K562 (cell line): ENCODE measurements around the gene UNC5B. TPM values are rescaled to one million over a fixed set of nuclear protein-coding genes. Genes with fewer than 3 reads are reported as not detected.

Source experiments
- ATAC-seq: fragments of 200-7000 bp; cut with Tn5 transposase; 3 replicates; pipeline ENCODE4 v1.9.1; 2020; ENCODE audit warnings: moderate library complexity
- BruUV-seq: library from RNA; stranded (reverse); fragments of 400-500 nt; replicated peaks from 2 replicates; lab custom pipeline; 2021; lab: Mats Ljungman, UMichigan
- CTCF ChIA-PET: fragments of 300-600 bp; formaldehyde crosslinking; extraction: SDS; loops from one replicate; lab custom pipeline; 2021; ENCODE audit warnings: low intra/inter-chr PET ratio; lab: Yijun Ruan, JAX
- POLR2A ChIA-PET: fragments of 300-600, 350-650 bp; sonication (Branson Sonifier 250); formaldehyde crosslinking; extraction: SDS; loops from one replicate; lab custom pipeline; 2021; ENCODE audit warnings: antibody characterized with exemption, inconsistent platforms; lab: Yijun Ruan, JAX
- DNase-seq, 4 experiments: peaks; one replicate each; pipeline versions ENCODE4 v3.0.0 to v3.0.0-alpha.2; 2011 to 2018; ENCODE audit warnings: low spot score in 3 of 4, mixed read lengths in 3 of 4; ENCODE audit errors: extremely low read depth in 1 of 4
- FAIRE-seq: peaks from 2 replicates; lab custom pipeline; 2011; peaks lifted over from hg19 to GRCh38; lab: Jason Lieb, UNC
- H2AFZ ChIP-seq: 2 replicates; pipeline ENCODE4 v1.6.0; 2011; ENCODE audit warnings: low read depth, low read length, control low read depth, inconsistent platforms
- H3K27ac ChIP-seq: fragments of 200-600 bp; 3 replicates; pipeline ENCODE4 v1.8.0; 2011; ENCODE audit warnings: low read depth, mild to moderate bottlenecking, control low read depth, inconsistent platforms, low read length, moderate library complexity, mixed read lengths; ENCODE audit errors: extremely low read depth
- H3K27me3 ChIP-seq, 2 experiments: fragments of 300-600 bp in 1 of 2; 2 replicates in 1 of 2; 3 replicates in 1 of 2; pipeline versions ENCODE4 v1.6.0 to v1.8.0; 2011; ENCODE audit warnings: inconsistent platforms in 2 of 2, low read length in 2 of 2, mild to moderate bottlenecking in 1 of 2, mixed read lengths in 1 of 2, moderate library complexity in 1 of 2; ENCODE audit not compliant: control insufficient read depth in 2 of 2, insufficient read depth in 2 of 2
- H3K36me3 ChIP-seq: fragments of 300-600 bp; 3 replicates; pipeline ENCODE4 v1.8.0; 2011; ENCODE audit warnings: mild to moderate bottlenecking, low read length, inconsistent platforms; ENCODE audit not compliant: control insufficient read depth, insufficient read depth
- H3K4me1 ChIP-seq, 2 experiments: fragments of 200-600 bp in 1 of 2; replicated peaks in 1 of 2; 2 replicates in 1 of 2; 3 replicates in 1 of 2; pipeline versions ENCODE4 v1.5.1 to v1.8.0; 2011; ENCODE audit warnings: inconsistent platforms in 2 of 2, low read length in 2 of 2, mild to moderate bottlenecking in 1 of 2, mixed read lengths in 1 of 2, moderate library complexity in 1 of 2; ENCODE audit not compliant: control insufficient read depth in 2 of 2, insufficient read depth in 2 of 2
- H3K4me2 ChIP-seq: 2 replicates; pipeline ENCODE4 v1.6.1; 2011; ENCODE audit warnings: low read length, control low read depth, inconsistent platforms, mixed read lengths; ENCODE audit not compliant: insufficient read depth
- H3K4me3 ChIP-seq: fragments of 200-600 bp; sonication (generic), shearing (Covaris generic); 2 replicates; pipeline ENCODE4 v1.5.1; 2016; ENCODE audit warnings: control low read depth, inconsistent platforms
- H3K79me2 ChIP-seq: fragments of 200-600 bp; 3 replicates; pipeline ENCODE4 v1.8.0; 2011; ENCODE audit warnings: low read length, inconsistent platforms; ENCODE audit not compliant: control insufficient read depth, insufficient read depth
- H3K9ac ChIP-seq, 2 experiments: 2 replicates each; pipeline versions ENCODE4 v1.6.0 to v1.6.1; 2011; ENCODE audit warnings: low read depth in 2 of 2, low read length in 2 of 2, control low read depth in 1 of 2, inconsistent platforms in 1 of 2, mild to moderate bottlenecking in 1 of 2, mixed read lengths in 1 of 2; ENCODE audit not compliant: insufficient read depth in 1 of 2
- H3K9me1 ChIP-seq: one replicate; pipeline ENCODE4 v1.6.0; 2011; ENCODE audit warnings: inconsistent platforms, mild to moderate bottlenecking, low read length, moderate library complexity; ENCODE audit not compliant: control insufficient read depth, insufficient read depth
- H3K9me3 ChIP-seq: replicated peaks from 2 replicates; pipeline ENCODE4 v1.5.1; 2011; ENCODE audit warnings: low read depth, low read length, inconsistent platforms; ENCODE audit not compliant: control insufficient read depth, insufficient read depth
- H4K20me1 ChIP-seq: replicated peaks from 2 replicates; pipeline ENCODE4 v1.6.1; 2011; ENCODE audit warnings: low read length, inconsistent platforms, mixed read lengths; ENCODE audit not compliant: control insufficient read depth, insufficient read depth
- EGR1 ChIP-seq: fragments of 450-650 bp; conservative IDR thresholded peaks from 2 replicates; pipeline ENCODE4 v1.6.1; 2017; ENCODE audit warnings: mild to moderate bottlenecking
- NFIC ChIP-seq: fragments of 450-650 bp; IDR thresholded peaks from 2 replicates; pipeline ENCODE4 v1.6.1; 2017; ENCODE audit warnings: mild to moderate bottlenecking, inconsistent platforms
- ZNF347 ChIP-seq: fragments of 450-650 bp; formaldehyde crosslinking; IDR thresholded peaks from 2 replicates; pipeline ENCODE4 v1.4.0; 2020; ENCODE audit warnings: low read depth, mild to moderate bottlenecking, moderate library complexity
- ZNF551 ChIP-seq: fragments of 250-450 bp; sonication (Bioruptor Pico); IDR thresholded peaks from 2 replicates; pipeline ENCODE4 v1.5.0; 2021; ENCODE audit warnings: mild to moderate bottlenecking, moderate library complexity
- WGBS: fragments of 100-300 bp; shearing (Covaris generic); methylation state at CpG from one replicate; pipeline ENCODE4 v1.1.6; 2016; ENCODE audit warnings: low coverage, mixed read lengths; ENCODE audit not compliant: insufficient coverage; ENCODE audit errors: missing lambda C conversion rate; 5-methylcytosine and 5-hydroxymethylcytosine counted together
- in situ Hi-C: fragments of 300-500 bp; cut with MboI; formaldehyde crosslinking; loops from 4 replicates; pipeline ENCODE4 v1.15.0; 2018; ENCODE audit warnings: inconsistent platforms, mixed read lengths
- intact Hi-C: fragments of 100-400 bp; cut with micrococcal nuclease; formaldehyde crosslinking; loops from 2 replicates; pipeline ENCODE4 v1.14.2; 2022
- polyA plus RNA-seq, 8 experiments: library from polyadenylated mRNA; depleted of rRNA in 4 of 8; stranded (reverse) in 5 of 8; unstranded in 3 of 8; fragments of >200 nt; fragmentation: Nextera tagmentation in 2 of 8; fragmentation: Illumina TruSeq in 1 of 8; extraction: Ambion mirVana in 2 of 8; extraction: Trizol in 1 of 8; gene quantifications; 2 replicates each; pipeline versions ENCODE4 v1.2.1 to v1.2.3, GENCODE V29; 2011 to 2014; ENCODE audit warnings: inconsistent platforms in 1 of 8, missing spikeins in 1 of 8
- total RNA-seq, 7 experiments: library from RNA; depleted of rRNA in 6 of 7; stranded (reverse); fragments of >200 nt in 6 of 7; fragmentation: Illumina TruSeq in 2 of 7; extraction: Trizol in 2 of 7; gene quantifications; 2 replicates each; pipeline versions ENCODE4 v1.2.1 to v1.2.3, GENCODE V29; 2011 to 2021; ENCODE audit warnings: low replicate concordance in 1 of 7

UNC5B gene
- total and polyA plus RNA-seq, 9 of the 15 experiments (the other 6 are each of a cell fraction or from before 2014, with no cell fraction given) = 0.10 to 8.4 (median 2.1) TPM

- H3K4me3 ChIP-seq = no peak overlapping the region
- no peaks in the 10 kb centered on the region for H3K79me2 ChIP-seq
- TF ChIP-seq EGR1 (peak; percentile 47), ZNF347 (CRISPR knock-in tag) (no peak)
- intact Hi-C loops (no loop called here), in situ Hi-C loops (no loop called here)
- H4K20me1 ChIP-seq = no peaks in the 10 kb centered on the region; the same call in 1 of the 2 replicates
- no peaks in the 10 kb centered on the region for H3K9me1 ChIP-seq
- POLR2A ChIA-PET = interaction anchor here (0.6 to 2.0 kb wide), 5 partner anchors 9 to 1730 kb away, joined by 3 to 7 read pairs (median 4); no protein-coding TSS in a partner anchor
- H3K27me3 ChIP-seq = no peaks in the 10 kb centered on the region
- no peak for FAIRE-seq
- H3K9me3 ChIP-seq = no peaks in the 10 kb centered on the region
- H3K27ac ChIP-seq = no peak overlapping the region
- DNase-seq = peak in 2 of 4 experiments; percentile 55 to 59
- no peak for ATAC-seq
- BruUV-seq = no TSS peak
- no peaks in the 10 kb centered on the region for H3K36me3 ChIP-seq
- H3K4me1 ChIP-seq = peaks cover 10 to 11% of the 10 kb centered on the region in 2 experiments; a peak in 4 of 5 replicates
- WGBS = 57% methylated on average over 7 of the region's 7 CpGs
- no peak overlapping the region for H2AFZ ChIP-seq
- no peak overlapping the region for H3K9ac ChIP-seq
- no peak overlapping the region for H3K4me2 ChIP-seq
- CTCF ChIA-PET = no interaction called here
These were observed 137.0 kb downstream of the UNC5B start for GRCh38 chr10:71349406-71349805.

DNA sequence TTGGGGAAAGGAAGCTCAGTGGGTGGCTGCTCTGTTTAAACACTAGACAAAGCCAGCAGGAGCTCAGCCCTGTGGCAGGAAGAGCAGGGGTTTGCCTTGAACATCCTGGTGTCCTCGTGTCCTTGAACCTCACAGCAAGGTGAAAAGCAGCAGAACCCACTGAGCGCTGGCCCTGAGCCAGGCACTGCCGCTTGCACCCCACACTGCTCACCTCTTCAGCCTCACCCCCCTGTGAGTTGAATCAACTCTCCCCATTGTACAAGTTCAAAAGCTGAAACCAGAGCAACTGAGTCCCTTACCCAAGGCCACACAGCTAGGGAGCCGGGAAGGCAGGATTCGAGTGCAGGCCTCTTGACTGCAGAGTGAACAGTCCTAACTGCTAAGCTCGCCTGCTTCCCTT lies 138.7 kb downstream of the UNC5B start:
- intact Hi-C loops (no loop called here), in situ Hi-C loops (no loop called here)
- FAIRE-seq (no peak), DNase-seq (no peak), ATAC-seq (no peak)
- TF ChIP-seq NFIC (peak; percentile 34; the same call in 1 of the 2 replicates), ZNF551 (CRISPR knock-in tag) (no peak)
- Histone ChIP-seq H3K27ac (no peak overlapping the region), H4K20me1 (no peaks in the 10 kb centered on the region; the same call in 1 of the 2 replicates), H3K4me3 (no peak overlapping the region), H3K79me2 (no peaks in the 10 kb centered on the region), H3K4me1 (peaks cover 1 to 4% of the 10 kb centered on the region in 2 experiments; a peak in 4 of 5 replicates), H3K9me1 (no peaks in the 10 kb centered on the region), H3K4me2 (no peak overlapping the region), H3K9me3 (no peaks in the 10 kb centered on the region), H3K36me3 (no peaks in the 10 kb centered on the region; the same call in 2 of the 3 replicates), H3K27me3 (no peaks in the 10 kb centered on the region), H2AFZ (no peak overlapping the region), H3K9ac (no peak overlapping the region)
- BruUV-seq = no TSS peak
- POLR2A ChIA-PET = interaction anchor here (0.8 to 4.4 kb wide), 2 partner anchors 11 to 26 kb away, joined by 5 to 18 read pairs; no protein-coding TSS in a partner anchor
- CTCF ChIA-PET = interaction anchor here (0.6 to 1.0 kb wide), 2 partner anchors 34 to 197 kb away, joined by 3 read pairs; no protein-coding TSS in a partner anchor
- 44% methylated on average over 6 of the region's 6 CpGs for WGBS
